HG02981 (cell line): ENCODE measurements around the gene RPS6KC1.
"Not testable (repeated sequence)": the region's sequence is repeated elsewhere in the genome, so short reads cannot be mapped to it uniquely, and the experiment has no call there.

Experiments
- ATAC-seq: cut with Tn5 transposase; IDR thresholded peaks from one replicate; pipeline ENCODE4 v1.9.1; 2021; ENCODE audit warnings: mild to moderate bottlenecking, moderate library complexity; ENCODE audit not compliant: unreplicated experiment

The RPS6KC1 gene

DNA sequence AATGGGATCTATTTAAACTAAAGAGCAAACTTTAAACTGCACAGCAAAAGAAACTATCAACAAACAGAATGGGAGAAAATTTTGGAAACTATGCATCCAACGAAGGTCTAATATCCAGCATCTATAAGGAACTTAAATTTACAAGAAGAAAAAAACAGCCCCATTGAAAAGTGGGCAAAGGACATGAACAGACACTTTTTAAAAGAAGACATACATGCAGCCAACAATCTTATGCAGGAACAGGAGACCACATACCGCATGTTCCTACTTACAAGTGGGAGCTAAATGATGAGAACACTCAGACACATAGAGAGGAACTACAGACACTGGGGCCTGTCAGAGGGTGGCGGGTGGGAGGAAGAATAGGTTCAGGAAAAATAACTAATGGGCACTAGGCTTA lies 149.6 kb downstream of the RPS6KC1 start:
- no peak for ATAC-seq

- no peak for ATAC-seq
These were observed 150.5 kb downstream of the RPS6KC1 start for GRCh38 chr1:213201380-213202155.

- no peak for ATAC-seq
These were observed 160.2 kb downstream of the RPS6KC1 start for GRCh38 chr1:213211201-213211600.

DNA sequence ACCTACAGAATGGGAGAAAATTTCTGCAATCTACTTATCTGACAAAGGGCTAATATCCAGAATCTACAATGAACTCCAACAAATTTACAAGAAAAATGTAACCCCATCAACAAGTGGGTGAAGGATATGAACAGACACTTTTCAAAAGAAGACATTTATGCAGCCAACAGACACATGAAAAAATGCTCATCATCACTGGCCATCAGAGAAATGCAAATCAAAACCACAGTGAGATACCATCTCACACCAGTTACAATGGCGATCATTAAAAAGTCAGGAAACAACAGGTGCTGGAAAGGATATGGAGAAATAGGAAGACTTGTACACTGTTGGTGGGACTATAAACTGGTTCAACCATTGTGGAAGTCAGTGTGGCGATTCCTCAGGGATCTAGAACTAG lies 168.0 kb downstream of the RPS6KC1 start:
- ATAC-seq = not testable (repeated sequence)

DNA sequence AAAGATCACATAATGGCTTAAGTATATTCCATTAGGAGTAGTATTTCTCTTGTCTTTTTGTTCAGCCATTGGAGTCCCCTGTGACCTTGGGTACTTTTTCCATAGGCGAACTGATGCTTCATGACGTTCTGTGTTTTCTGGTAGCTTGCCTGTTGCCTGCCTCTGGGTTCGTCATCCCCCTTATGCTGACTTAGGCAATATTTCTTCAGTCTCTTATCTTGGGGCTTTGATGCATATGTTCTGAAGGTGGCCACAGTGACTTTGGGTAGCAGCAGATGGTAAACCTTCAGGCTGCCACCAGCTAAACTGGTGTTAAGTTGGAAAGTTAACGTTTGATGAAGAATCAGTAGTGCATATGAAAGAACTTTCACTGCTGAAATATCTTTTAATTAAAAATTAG lies 170.2 kb downstream of the RPS6KC1 start:
- ATAC-seq = no peak

GRCh38 chr1:213227458-213227857 lies 176.4 kb downstream of the RPS6KC1 start:
- no peak for ATAC-seq

DNA sequence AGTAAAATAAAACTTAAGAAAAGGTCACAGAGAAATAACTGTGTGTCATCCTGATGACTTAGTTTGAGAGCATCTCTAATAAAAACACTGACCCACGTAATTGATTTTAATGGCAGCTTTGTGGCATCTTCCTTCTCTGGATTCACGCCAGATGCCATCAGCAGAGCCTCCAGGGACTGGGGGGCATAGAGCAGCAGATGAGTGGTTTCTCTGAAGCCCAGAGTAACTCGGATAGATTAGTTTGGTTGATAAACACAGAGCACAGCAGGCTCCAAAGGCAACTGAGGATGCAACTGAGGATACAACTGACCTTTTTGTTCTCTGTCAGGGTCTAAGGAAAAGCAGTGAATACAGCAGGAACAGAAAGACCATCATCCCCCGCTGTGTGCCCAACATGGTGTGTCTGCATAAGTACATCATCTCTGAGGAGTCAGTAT lies 180.8 kb downstream of the RPS6KC1 start:
- no peak for ATAC-seq

GRCh38 chr1:213242883-213243282 lies 191.8 kb downstream of the RPS6KC1 start:
- ATAC-seq = no peak

GRCh38 chr1:213244664-213245091 lies 193.6 kb downstream of the RPS6KC1 start:
- ATAC-seq = peak; percentile 58

GRCh38 chr1:213245260-213245910 lies 194.3 kb downstream of the RPS6KC1 start:
- ATAC-seq = no peak

DNA sequence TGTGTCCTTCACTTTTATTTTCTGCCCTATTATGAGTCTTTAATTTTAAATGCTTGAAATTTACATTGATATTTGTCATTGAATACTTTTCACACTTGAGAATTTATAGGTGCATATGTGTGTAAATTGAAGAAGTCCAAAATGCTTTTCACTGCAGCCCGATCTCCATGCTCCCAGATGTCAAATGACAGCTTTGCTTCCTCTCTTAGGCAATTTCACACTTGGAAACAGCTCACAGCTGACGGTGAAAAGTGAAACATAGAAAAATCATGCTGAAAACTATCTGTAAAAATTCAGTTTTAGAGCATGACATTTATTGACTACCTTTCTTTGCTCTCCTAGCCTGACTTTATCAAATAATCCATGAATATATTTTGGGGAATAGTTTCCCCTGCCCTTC lies 196.0 kb downstream of the RPS6KC1 start:
- ATAC-seq = no peak

DNA sequence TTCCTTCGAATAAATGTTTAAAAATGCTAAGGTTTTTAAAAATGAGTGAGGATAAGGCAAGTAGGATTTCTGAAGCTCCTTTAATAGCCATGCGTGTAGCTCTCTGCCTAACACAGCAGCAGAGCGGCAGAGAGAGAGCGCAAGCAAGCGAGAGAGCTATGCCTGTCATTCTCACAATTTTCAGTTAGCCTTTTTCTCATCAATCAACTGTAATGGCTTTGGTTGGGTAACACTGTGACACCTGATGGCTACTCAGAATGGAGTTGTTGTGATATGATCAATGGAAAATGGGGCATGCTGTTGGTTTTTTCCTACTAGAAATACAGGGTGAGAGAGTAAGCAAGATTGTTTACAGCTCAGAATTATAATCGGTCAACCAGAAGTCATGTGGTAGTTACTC lies 198.4 kb downstream of the RPS6KC1 start:
- no peak for ATAC-seq

- no peak for ATAC-seq
These were observed 199.0 kb downstream of the RPS6KC1 start for GRCh38 chr1:213250041-213250440.

- ATAC-seq = no peak
These were observed 199.4 kb downstream of the RPS6KC1 start for GRCh38 chr1:213250446-213250845.

DNA sequence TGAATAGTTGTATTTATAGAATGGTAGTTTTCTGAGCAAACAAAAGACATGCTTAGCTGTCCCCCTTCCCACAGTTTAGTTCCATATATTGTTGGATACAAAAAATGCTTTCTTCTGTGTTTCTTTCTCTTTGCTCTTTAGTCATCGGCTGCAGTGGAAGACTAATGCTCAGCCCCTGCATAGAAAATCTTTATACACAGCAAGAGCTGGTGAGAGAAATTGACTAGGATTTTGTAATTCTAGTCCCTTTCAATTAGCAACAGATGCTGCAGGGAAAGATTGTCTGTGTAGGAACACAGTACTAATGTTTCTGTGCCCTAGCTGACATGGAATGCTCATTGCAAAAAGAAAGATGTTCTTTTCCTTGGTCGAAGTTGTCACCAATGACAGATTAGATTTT lies 200.9 kb downstream of the RPS6KC1 start:
- no peak for ATAC-seq

DNA sequence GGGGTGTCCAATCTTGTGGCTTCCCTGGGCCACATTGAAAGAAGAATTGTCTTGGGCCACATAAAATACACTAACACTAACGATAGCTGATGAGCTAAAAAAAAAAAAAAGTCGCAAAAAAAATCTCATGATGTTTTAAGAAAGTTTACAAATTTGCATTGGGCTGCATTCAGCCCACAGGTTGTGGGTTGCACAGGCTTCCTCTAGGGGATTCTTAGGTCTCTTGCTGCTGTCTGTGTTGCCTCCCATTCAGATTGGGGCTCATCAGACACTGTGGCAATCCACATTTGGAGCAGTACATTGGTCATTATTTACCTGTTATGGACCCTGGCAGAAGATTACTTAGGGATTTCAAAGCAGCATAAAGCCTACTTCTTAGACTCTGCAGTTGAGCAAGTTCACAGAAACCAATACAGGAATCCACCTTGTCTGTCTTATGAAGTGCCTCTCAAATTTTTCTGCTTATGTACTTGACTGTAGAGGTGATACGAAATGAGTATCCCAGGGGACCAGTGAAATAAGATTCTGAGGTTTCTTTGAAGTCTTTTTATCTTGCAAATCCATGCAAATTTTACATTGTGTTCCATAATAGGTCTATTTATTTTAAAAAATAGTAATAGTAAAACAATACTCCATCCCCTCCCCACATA lies 205.5 kb downstream of the RPS6KC1 start:
- ATAC-seq = peak; percentile 93

- no peak for ATAC-seq
These were observed 209.5 kb downstream of the RPS6KC1 start for GRCh38 chr1:213260311-213261075.

GRCh38 chr1:213264531-213264930 lies 213.5 kb downstream of the RPS6KC1 start:
- ATAC-seq = no peak

DNA sequence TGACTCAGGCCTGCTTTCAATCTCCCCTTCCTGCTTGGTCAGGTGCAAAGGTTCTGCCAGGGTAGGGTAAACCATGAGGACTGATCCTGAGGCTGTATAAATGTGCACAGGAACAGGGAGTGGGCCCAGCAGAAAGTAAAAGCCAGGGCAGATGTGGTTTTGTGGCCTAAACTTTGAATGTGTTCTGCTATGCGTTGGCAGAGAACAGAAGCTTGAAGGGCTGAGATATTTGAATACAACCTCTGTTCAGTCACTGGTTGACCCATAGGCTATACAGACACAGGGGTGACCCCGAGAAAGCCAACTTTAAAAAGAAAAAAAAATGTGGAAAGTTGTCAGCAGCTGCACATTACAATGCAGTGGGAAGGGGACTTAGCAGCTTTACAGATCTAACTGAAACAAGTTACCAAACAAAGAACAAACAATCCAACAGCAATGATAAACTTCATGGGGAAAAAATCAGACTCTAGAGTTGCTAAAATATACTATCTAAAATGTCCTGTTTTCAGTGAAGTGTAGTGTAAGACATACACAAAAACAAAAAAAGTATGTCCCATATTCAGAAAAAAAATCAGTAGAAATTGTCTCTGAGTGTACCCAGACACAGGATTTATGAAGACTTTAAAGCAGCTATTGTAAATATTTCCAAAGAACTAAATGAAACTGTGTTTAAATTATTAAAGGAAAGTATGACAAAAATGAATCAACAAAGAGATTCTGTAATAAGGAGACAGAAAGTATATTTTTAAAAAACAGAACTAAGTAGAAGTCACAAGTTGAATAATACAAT lies 216.1 kb downstream of the RPS6KC1 start:
- ATAC-seq = no peak

DNA sequence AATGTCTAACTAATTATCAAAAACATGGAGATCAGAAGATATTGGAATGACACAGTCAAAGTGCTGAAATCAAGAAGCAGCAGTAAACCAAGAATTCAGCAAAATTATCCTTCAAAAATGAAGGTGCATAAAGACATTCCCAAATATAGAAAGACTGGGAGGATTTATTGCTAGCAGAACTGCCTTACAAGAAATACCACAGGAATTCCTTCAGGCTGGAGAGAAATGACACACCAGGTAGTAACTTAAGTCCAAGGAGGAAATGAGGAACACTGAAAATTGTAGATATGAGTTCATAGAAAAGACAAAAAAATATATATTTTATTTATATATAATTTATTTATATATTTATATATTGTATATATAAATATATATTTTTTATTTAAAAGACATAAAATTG lies 217.2 kb downstream of the RPS6KC1 start:
- no peak for ATAC-seq
